H1 (cell line): Measurements from ENCODE around the gene ANK3. TPM values are rescaled to one million over a fixed set of nuclear protein-coding genes. Genes with fewer than 3 reads are reported as not detected.

Experiments
- CTCF ChIA-PET: fragments of 300-600 bp; sonication (Branson Sonifier 250); formaldehyde crosslinking; loops from one replicate; lab custom pipeline; 2021; ENCODE audit not compliant: partially characterized antibody; lab: Charles Lee
- POLR2A ChIA-PET: fragments of 300-600 bp; sonication (Branson Sonifier 250); formaldehyde crosslinking; loops from one replicate; lab custom pipeline; 2021; ENCODE audit warnings: inconsistent platforms; ENCODE audit not compliant: partially characterized antibody; lab: Charles Lee
- DNase-seq, 2 experiments: peaks; one replicate each; pipeline versions ENCODE4 v3.0.0 to v3.0.0-alpha.2; 2010 to 2022; ENCODE audit warnings: low spot score in 2 of 2, low read depth in 1 of 2, mixed read lengths in 1 of 2
- FAIRE-seq: peaks from 2 replicates; lab custom pipeline; 2011; peaks lifted over from hg19 to GRCh38; lab: Jason Lieb, UNC
- H2AFZ ChIP-seq: 2 replicates; pipeline ENCODE4 v1.8.1; 2012; ENCODE audit warnings: low read length, inconsistent platforms
- H2AK5ac ChIP-seq: 2 replicates; pipeline ENCODE4 v1.6.1; 2013; ENCODE audit warnings: low read depth, low read length
- H2BK120ac ChIP-seq: replicated peaks from 2 replicates; pipeline ENCODE3; 2013; ENCODE audit warnings: low read depth, low read length, inconsistent platforms
- H2BK12ac ChIP-seq: 2 replicates; pipeline ENCODE4 v1.6.1; 2013; ENCODE audit warnings: low read depth, low read length
- H2BK15ac ChIP-seq: 2 replicates; pipeline ENCODE4 v1.6.1; 2013; ENCODE audit warnings: low read length
- H2BK20ac ChIP-seq: 2 replicates; pipeline ENCODE4 v1.6.1; 2013; ENCODE audit warnings: low read length
- H2BK5ac ChIP-seq: 2 replicates; pipeline ENCODE4 v1.6.1; 2013; ENCODE audit warnings: low read depth, low read length
- H3K14ac ChIP-seq: 2 replicates; pipeline ENCODE4 v1.6.1; 2013; ENCODE audit warnings: inconsistent platforms; ENCODE audit not compliant: insufficient read length
- H3K18ac ChIP-seq: 2 replicates; pipeline ENCODE4 v1.6.1; 2013; ENCODE audit warnings: low read length; ENCODE audit errors: extremely low read depth
- H3K23ac ChIP-seq: 2 replicates; pipeline ENCODE4 v1.6.1; 2013; ENCODE audit warnings: inconsistent platforms; ENCODE audit not compliant: insufficient read length
- H3K23me2 ChIP-seq: 2 replicates; pipeline ENCODE4 v1.6.1; 2013; ENCODE audit warnings: low read depth, low read length
- H3K27ac ChIP-seq: 2 replicates; pipeline ENCODE4 v1.6.1; 2011; ENCODE audit warnings: low read depth, low read length, inconsistent platforms
- H3K27me3 ChIP-seq, 4 experiments: replicated peaks in 1 of 4; 1 replicate in 1 of 4; 2 replicates in 3 of 4; pipeline versions ENCODE4 v1.6.1 to v1.8.1; 2011 to 2013; ENCODE audit warnings: low read length in 3 of 4, mild to moderate bottlenecking in 3 of 4, inconsistent platforms in 2 of 4, mixed read lengths in 2 of 4, moderate library complexity in 1 of 4; ENCODE audit not compliant: control insufficient read depth in 3 of 4, insufficient read depth in 3 of 4; ENCODE audit errors: extremely low read depth in 1 of 4
- H3K36me3 ChIP-seq, 4 experiments: 2 replicates each; pipeline versions ENCODE4 v1.6.1 to v1.8.1; 2011 to 2013; ENCODE audit warnings: mild to moderate bottlenecking in 4 of 4, low read length in 3 of 4, moderate library complexity in 2 of 4, control low read depth in 1 of 4, inconsistent platforms in 1 of 4; ENCODE audit not compliant: insufficient read depth in 4 of 4, control insufficient read depth in 2 of 4
- H3K4ac ChIP-seq: replicated peaks from 2 replicates; pipeline ENCODE3; 2013; ENCODE audit warnings: low read length, low read depth, mixed read lengths, inconsistent platforms; ENCODE audit not compliant: insufficient read length
- H3K4me1 ChIP-seq, 4 experiments: replicated peaks in 1 of 4; 1 replicate in 1 of 4; 2 replicates in 3 of 4; pipeline versions ENCODE4 v1.6.1 to v1.8.1; 2011 to 2013; ENCODE audit warnings: low read length in 3 of 4, inconsistent platforms in 2 of 4, mixed read lengths in 1 of 4; ENCODE audit not compliant: insufficient read depth in 4 of 4, control insufficient read depth in 3 of 4
- H3K4me2 ChIP-seq, 2 experiments: 2 replicates each; pipeline versions ENCODE4 v1.6.1 to v1.8.1; 2011 to 2013; ENCODE audit warnings: low read depth in 2 of 2, low read length in 2 of 2, control low read depth in 1 of 2, inconsistent platforms in 1 of 2, mild to moderate bottlenecking in 1 of 2; ENCODE audit not compliant: insufficient read depth in 1 of 2
- H3K4me3 ChIP-seq, 4 experiments: fragments of 200-600, 300-600 bp in 1 of 4; sonication (generic), shearing (Covaris generic), sonication (Bioruptor Twin) in 1 of 4; 2 replicates each; pipeline versions ENCODE4 v1.5.1 to v1.8.1; 2011 to 2016; ENCODE audit warnings: low read length in 4 of 4, low read depth in 3 of 4, control low read depth in 2 of 4, inconsistent platforms in 2 of 4, mild to moderate bottlenecking in 2 of 4, mixed read lengths in 1 of 4, moderate library complexity in 1 of 4; ENCODE audit not compliant: insufficient read depth in 2 of 4; ENCODE audit errors: extremely low read depth in 1 of 4
- H3K56ac ChIP-seq: replicated peaks from 2 replicates; pipeline ENCODE3; 2013; ENCODE audit warnings: low read depth, mild to moderate bottlenecking, mixed read lengths, low read length, inconsistent platforms; ENCODE audit not compliant: insufficient read length
- H3K79me1 ChIP-seq: 2 replicates; pipeline ENCODE4 v1.6.1; 2013; ENCODE audit warnings: low read depth, low read length, control low read depth
- H3K79me2 ChIP-seq, 2 experiments: 2 replicates each; pipeline versions ENCODE4 v1.6.1 to v1.8.1; 2012 to 2013; ENCODE audit warnings: low read length in 2 of 2, mild to moderate bottlenecking in 2 of 2, inconsistent platforms in 1 of 2; ENCODE audit not compliant: insufficient read depth in 2 of 2, control insufficient read depth in 1 of 2
- H3K9ac ChIP-seq, 4 experiments: replicated peaks in 1 of 4; 1 replicate in 1 of 4; 2 replicates in 3 of 4; pipeline versions ENCODE4 v1.6.1 to v1.8.1; 2011 to 2013; ENCODE audit warnings: low read depth in 3 of 4, low read length in 3 of 4, control low read depth in 2 of 4, mild to moderate bottlenecking in 2 of 4, moderate library complexity in 2 of 4, inconsistent platforms in 1 of 4; ENCODE audit errors: extremely low read depth in 1 of 4
- H3K9me3 ChIP-seq, 2 experiments: 2 replicates each; pipeline versions ENCODE4 v1.6.1 to v1.8.1; 2012 to 2013; ENCODE audit warnings: mild to moderate bottlenecking in 2 of 2, moderate library complexity in 2 of 2, control low read depth in 1 of 2, inconsistent platforms in 1 of 2, low read depth in 1 of 2, low read length in 1 of 2, mixed read lengths in 1 of 2; ENCODE audit not compliant: insufficient read depth in 2 of 2
- H4K20me1 ChIP-seq, 2 experiments: replicated peaks in 1 of 2; 2 replicates each; pipeline versions ENCODE3 to v1.8.1; 2011 to 2013; ENCODE audit warnings: inconsistent platforms in 2 of 2, low read length in 2 of 2, mild to moderate bottlenecking in 1 of 2; ENCODE audit not compliant: insufficient read depth in 2 of 2, control insufficient read depth in 1 of 2
- H4K5ac ChIP-seq: 2 replicates; pipeline ENCODE4 v1.6.1; 2013; ENCODE audit warnings: low read length, low read depth, mixed read lengths, inconsistent platforms; ENCODE audit not compliant: insufficient read length
- H4K8ac ChIP-seq: 2 replicates; pipeline ENCODE4 v1.8.0; 2013; ENCODE audit warnings: mild to moderate bottlenecking, moderate library complexity, low read length, inconsistent platforms; ENCODE audit not compliant: insufficient read depth; ENCODE audit errors: extremely low read depth
- H4K91ac ChIP-seq: replicated peaks from 2 replicates; pipeline ENCODE3; 2013; ENCODE audit warnings: low read length, mixed read lengths, inconsistent platforms; ENCODE audit not compliant: insufficient read length
- HDAC6 ChIP-seq: IDR thresholded peaks from one replicate; pipeline ENCODE4 v1.7.1; 2012; ENCODE audit warnings: low read depth, mild to moderate bottlenecking, inconsistent platforms, low read length, moderate library complexity
- RFX5 ChIP-seq: IDR thresholded peaks from 2 replicates; pipeline ENCODE4 v1.6.1; 2011; ENCODE audit warnings: low read depth, low read length, improper control_type of control experiment, borderline replicate concordance
- WGBS, 2 experiments: shearing (Covaris generic) in 1 of 2; methylation state at CpG; one replicate each; pipeline versions ENCODE4 v1.1.6 to v1.1.7; 2013 to 2015; ENCODE audit warnings: low lambda C conversion rate in 2 of 2, mixed read lengths in 2 of 2, inconsistent platforms in 1 of 2, low coverage in 1 of 2, missing lambda C conversion rate in 1 of 2; ENCODE audit not compliant: insufficient replicate concordance in 2 of 2, insufficient coverage in 1 of 2, insufficient read length in 1 of 2; ENCODE audit errors: extremely low coverage in 1 of 2, missing lambda C conversion rate in 1 of 2; 5-methylcytosine and 5-hydroxymethylcytosine counted together
- polyA plus RNA-seq, 7 experiments: library from polyadenylated mRNA; depleted of rRNA in 3 of 7; stranded (reverse) in 5 of 7; unstranded in 2 of 7; fragments of >200 nt in 5 of 7; fragments of 200-250 nt in 2 of 7; gene quantifications; 1 replicate in 5 of 7; 2 replicates in 1 of 7; 4 replicates in 1 of 7; pipeline versions ENCODE4 v1.2.1 to v1.2.3, GENCODE V29; 2011 to 2013; ENCODE audit warnings: missing spikeins in 2 of 7, mixed read lengths in 2 of 7
- total RNA-seq: library from RNA; stranded (reverse); fragmentation: NEBNext Ultra II Directional; extraction: Animal tissue kit (Norgen Biotek cat#: 25700); gene quantifications from 2 replicates; pipeline ENCODE4 v1.2.1, GENCODE V29; 2021

ANK3 gene
- total and polyA plus RNA-seq, 2 of the 8 experiments (the other 6 are each of a cell fraction or from before 2014, with no cell fraction given) = 18.1 to 67.9 TPM

GRCh38 chr10:60110739-60111138 lies 278.9 kb downstream of the ANK3 start:
- H2AFZ ChIP-seq = no peak overlapping the region
- no peak overlapping the region for H3K18ac ChIP-seq
- WGBS, 2 experiments = 82% methylated on average over 6 of the region's 6 CpGs; no CpG with 5 or more reads in 1 of the 2 experiments
- no peak overlapping the region for H3K23ac ChIP-seq
- H3K56ac ChIP-seq = no peak overlapping the region
- no peak for TF ChIP-seq HDAC6
- TF ChIP-seq RFX5 = peak; percentile 83
- H3K79me1 ChIP-seq = no peaks in the 10 kb centered on the region
- H4K8ac ChIP-seq = no peak overlapping the region
- no peak overlapping the region for H3K9ac ChIP-seq
- H2BK15ac ChIP-seq = no peak overlapping the region
- no peaks in the 10 kb centered on the region for H3K4me1 ChIP-seq
- no peak overlapping the region for H3K27ac ChIP-seq
- no peak for DNase-seq
- no peak overlapping the region for H3K4me3 ChIP-seq
- ChIA-PET POLR2A (no interaction called here), CTCF (interaction anchor here (0.8 to 2.3 kb wide), 2 partner anchors 8 to 98 kb away, joined by 4 to 6 read pairs; no protein-coding TSS in a partner anchor)
- H4K91ac ChIP-seq = no peak overlapping the region
- no peaks in the 10 kb centered on the region for H4K20me1 ChIP-seq
- H2BK12ac ChIP-seq = no peak overlapping the region
- H2BK120ac ChIP-seq = no peak overlapping the region
- FAIRE-seq = no peak
- H3K4me2 ChIP-seq = no peak overlapping the region
- H3K9me3 ChIP-seq = no peaks in the 10 kb centered on the region
- H2BK20ac ChIP-seq = no peak overlapping the region
- H2AK5ac ChIP-seq = no peak overlapping the region
- H4K5ac ChIP-seq = no peak overlapping the region
- H3K79me2 ChIP-seq = no peaks in the 10 kb centered on the region
- H3K27me3 ChIP-seq = no peaks in the 10 kb centered on the region
- no peak overlapping the region for H2BK5ac ChIP-seq
- peaks cover 0 to 9% (median 0%) of the 10 kb centered on the region in 4 experiments; a peak in 1 of 8 replicates for H3K36me3 ChIP-seq
- no peak overlapping the region for H3K14ac ChIP-seq
- H3K23me2 ChIP-seq = no peaks in the 10 kb centered on the region
- H3K4ac ChIP-seq = no peak overlapping the region
